Endometrium (tissue), 2 donors: ENCODE measurements around the gene NACAD.

ENCODE experiments used
- FAIRE-seq: peaks from 2 replicates; lab custom pipeline; 2012; peaks lifted over from hg19 to GRCh38; lab: Jason Lieb, UNC
- donor health status: control.
- donor health status: control.

Gene NACAD

GRCh38 chr7:45088146-45088701, 545 bp downstream of the NACAD start:
- FAIRE-seq = no peak

DNA sequence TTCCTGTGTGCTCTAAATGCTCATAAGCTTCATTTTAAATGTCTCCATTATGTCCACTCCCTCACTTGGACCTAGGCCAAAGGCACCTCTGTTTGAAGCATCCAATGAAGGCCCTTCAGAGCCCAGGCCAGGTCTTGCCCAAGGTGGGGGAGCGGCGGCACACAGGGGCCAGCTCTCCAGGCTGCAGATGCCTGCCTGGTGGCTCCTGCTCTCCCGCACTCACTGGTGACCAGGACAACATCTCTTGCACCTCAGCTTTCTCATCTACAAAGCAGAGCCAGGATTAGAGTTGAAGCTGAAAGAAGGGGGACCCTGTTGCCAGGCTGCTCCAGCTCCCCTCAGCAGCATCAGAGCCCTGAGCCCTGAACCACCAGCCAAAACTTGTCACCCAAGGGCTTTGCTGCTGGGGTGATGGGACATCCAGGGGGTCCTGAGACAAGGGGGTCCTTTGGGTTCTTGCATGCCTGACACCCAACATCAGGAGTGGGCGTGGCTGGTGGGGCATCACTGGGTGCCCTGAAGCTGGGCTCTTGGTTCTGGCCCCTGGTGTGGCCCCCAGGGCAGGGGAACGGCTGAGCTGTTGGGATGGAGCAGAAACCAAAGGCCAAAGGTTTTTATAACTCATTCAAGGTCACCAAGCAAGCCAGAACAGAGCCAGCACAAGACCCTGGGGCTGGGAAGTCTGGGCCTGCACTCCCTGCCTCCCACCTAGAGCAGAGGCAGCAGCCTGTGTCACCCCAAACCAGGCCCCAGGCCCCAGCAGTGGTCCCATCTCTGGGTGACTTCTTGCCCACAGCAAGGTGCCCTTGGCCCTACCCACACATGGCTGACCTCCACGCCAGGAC, 1.2 kb downstream of the NACAD start:
- FAIRE-seq = no peak

DNA sequence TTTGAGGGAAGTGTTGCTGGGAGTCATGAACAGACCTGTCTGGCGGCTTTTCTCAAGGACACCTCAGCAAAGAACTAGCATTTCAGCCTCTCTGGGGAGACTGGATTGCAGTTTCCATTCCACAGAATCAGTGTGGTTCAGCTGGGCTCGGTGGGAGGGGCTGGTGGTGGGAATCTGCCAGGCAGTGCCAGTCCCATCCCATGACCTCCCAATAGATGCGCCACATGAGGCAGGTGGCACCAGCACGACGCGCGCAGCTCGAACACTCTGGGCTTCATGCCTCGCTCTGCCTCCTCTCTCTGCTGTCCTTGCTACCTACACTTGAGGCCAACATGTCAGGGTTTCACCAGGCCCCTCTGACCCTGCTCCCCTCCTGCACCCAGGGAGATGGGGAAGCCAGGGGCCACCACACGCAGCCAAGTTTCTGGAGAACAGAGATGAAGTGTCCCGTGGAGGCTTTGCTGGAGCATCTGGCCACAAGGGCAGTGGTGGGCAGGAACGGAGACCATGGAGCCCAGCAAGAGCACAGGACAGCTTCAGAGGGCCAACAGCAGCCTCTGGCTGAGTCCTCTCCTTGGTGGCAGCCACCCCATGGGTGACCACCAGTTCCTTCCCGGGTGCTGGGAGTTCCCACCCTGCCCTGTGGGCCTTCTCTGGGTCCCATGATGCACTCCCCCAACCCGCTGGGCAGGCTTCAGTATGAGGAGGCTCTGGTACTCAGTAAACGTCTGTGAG, 2.3 kb downstream of the NACAD start:
- no peak for FAIRE-seq

- FAIRE-seq = no peak
Observed at GRCh38 chr7:45085619-45086200, 3.1 kb downstream of the NACAD start.

DNA sequence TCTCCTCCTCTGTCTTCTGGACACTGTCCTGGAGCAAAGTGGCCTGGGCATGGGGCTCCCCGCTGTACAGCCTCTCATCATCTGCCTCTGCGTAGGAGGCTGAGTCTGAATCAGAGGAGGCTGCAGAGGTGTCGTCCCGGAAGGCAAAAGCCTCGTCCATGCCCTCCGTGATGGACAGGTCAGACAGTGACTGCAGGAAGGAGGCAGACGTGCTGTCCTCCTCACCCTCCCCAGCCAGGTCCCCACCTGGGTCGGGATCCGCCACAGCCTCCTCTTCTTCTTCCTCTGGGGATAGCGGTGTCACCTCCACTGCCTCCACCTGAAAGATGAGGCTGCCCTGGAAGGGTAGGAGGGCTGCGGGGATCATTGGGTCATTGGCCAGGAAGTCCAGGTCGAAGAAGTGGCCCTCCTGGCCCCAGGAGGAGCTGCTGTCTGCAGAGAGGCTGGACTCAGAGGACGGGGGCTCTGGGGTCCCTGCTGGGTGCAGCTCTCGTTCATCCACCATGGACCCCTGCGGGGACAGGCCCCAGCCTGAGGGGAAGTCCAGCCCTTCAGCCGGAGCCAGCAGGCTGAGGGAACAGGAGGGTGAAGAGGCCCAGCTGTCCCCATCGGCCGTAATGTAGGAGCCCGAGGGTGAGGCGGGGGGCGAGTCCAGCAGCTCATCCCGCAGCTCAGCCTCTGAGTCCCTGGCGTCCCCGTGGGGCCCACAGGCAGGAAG, 3.7 kb downstream of the NACAD start:
- no peak for FAIRE-seq

DNA sequence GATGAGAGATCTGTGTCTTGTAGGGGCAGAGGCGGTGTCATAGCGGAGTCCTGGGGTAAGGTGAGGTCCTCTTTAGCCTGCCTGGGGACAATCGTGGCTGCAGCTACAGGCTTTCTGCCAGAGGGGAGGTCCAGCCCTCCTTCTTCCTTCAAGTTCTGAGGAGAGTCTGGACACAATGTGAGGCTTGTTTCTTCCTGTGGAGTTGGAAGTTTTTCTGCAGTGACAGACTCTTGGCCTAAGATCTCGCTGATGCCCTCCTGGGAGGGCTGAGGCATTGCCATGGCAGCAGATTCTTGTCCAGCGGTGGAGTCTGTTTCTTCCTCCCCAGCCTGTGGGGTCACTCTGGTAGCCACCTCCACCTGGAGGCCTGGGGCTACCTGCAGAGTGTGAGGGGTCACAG, 4.4 kb downstream of the NACAD start:
- no peak for FAIRE-seq

DNA sequence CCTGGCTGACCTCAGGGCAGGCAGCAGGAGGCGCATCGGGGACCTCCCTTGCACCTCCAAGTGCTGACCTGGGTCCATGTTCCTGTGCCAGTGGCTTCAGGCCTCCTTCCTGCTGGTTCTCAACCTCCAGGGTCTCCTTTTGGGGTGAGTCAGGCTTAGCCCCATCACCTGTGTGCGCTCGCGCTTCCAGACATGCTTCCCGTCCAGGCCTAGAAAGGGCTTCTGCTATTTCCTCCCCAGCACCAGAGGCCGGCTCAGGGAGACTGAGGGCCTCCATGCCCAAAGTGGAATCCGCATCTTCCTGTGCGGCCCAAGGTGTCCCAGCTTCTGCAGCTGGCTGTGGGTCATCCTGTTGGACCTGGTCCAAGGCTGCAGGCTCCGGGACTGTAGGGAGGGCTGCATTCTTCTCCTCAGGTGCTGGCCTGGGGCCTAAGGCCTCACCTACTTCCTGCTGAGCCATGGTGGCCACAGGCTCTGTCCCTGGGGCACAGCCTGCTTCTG, 5.9 kb downstream of the NACAD start:
- no peak for FAIRE-seq

DNA sequence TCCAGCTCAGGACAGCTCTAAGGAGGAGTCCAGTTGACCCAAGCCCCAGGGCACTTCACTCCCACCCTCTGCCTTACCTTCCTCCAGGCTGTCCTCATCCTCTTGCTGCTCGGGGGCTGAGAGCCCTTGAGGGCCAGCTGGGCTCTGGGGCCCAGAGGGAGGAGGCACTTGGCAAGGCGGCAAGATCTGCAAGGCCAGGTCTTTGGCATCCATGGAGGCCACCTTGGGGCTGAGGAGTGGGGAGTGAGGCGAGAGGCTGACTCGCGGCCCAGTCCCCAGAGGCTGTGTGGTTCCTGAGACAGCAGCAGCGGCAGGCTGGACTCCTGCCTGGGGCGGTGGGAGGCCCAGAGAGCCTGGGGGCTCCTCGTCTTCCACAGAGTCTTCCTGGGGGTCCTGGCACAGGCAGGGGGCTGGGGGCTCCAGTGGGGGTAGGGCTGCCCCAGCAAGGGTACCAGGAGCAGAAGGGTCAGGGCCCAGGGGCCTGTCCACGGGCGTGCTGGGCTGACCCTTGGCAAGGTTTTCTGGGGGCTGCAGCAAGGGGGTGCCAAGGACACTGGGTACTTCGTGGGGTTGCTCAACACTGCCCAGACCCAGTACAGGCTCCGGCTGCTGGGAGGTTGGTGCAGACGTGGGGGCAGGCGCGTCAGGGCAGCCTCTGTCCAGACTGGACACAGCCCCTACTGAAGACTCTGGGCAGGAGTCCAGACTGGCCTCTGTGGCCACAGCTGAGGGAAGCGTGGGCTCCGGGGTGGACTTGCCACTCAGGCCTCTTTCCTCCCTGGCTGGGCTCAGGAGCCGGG, 6.5 kb downstream of the NACAD start:
- FAIRE-seq = no peak

GRCh38 chr7:45081670-45081974, 7.1 kb downstream of the NACAD start:
- FAIRE-seq = no peak

DNA sequence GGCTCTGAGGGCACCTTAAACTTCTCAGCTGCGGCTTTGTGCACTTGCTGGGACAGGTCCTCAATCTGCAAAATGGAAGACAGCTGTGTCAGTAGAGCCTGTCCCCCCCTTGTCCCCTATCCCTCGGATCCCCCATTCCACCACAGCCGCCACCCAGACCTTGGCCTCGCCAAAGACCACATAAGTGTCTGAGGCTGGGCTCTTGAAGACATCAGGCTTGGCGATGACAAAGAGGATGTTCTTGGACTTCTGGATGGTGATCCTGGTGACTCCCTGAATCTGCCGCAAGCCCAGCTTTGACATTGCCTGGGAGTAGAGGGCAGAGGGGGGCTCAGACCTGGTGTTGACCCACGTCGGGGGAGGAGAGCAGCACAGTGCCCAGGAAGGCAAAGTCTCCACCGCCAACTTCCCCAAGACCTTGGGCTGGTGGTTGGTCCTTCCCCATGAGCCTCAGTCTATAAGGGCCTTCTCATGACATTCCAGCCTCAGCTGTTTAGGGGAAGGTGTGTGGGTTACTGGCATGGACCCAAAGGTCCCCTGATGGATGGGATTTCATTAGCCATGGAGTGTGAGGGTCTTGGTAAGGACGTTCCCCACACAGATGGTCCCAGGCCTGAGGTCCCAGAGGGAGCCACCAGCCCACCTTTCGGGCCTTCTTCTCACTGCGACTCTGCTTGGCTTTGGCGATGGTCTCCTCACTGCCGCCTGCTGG, 7.7 kb downstream of the NACAD start:
- FAIRE-seq = no peak

GRCh38 chr7:45080265-45080957, 8.4 kb downstream of the NACAD start:
- FAIRE-seq = no peak

- no peak for FAIRE-seq
Observed at GRCh38 chr7:45078125-45078681, 10.6 kb downstream of the NACAD start.

GRCh38 chr7:45077579-45077978, 11.2 kb downstream of the NACAD start:
- FAIRE-seq = no peak

GRCh38 chr7:45076946-45077345, 11.8 kb downstream of the NACAD start:
- FAIRE-seq = no peak

GRCh38 chr7:45075871-45076796, 12.6 kb downstream of the NACAD start:
- FAIRE-seq = no peak

GRCh38 chr7:45075355-45075644, 13.5 kb downstream of the NACAD start:
- no peak for FAIRE-seq

- FAIRE-seq = no peak
Observed at GRCh38 chr7:45074528-45075354, 14.0 kb downstream of the NACAD start.
